ENCODE data around the gene CYYR1.

The CYYR1 gene

GRCh38 chr21:26506956-26507355 lies 66.1 kb downstream of the CYYR1 start:
- H3K36me3 ChIP-seq (ENCODE audit: control insufficient read depth in 2 of 2, insufficient read depth in 1 of 2, low read length in 2 of 2) = no peaks in the 10 kb centered on the region
- no peaks in the 10 kb centered on the region for H3K9me3 ChIP-seq (ENCODE audit: control insufficient read depth, insufficient read depth, low read depth, low read length)
- H3K4me3 ChIP-seq (ENCODE audit: low read depth, low read length) = no peak overlapping the region
- CTCF ChIA-PET = interaction anchor here (0.7 kb wide), 1 partner anchor 504 kb away, joined by 3 read pairs; no protein-coding TSS in a partner anchor
- no peak overlapping the region for H3K27ac ChIP-seq (ENCODE audit: extremely low read depth, low read depth, low read length)
- POLR2A ChIA-PET = no interaction called here
- H3K4me1 ChIP-seq (ENCODE audit: control insufficient read depth, insufficient read depth, low read length) = no peaks in the 10 kb centered on the region
- no peak for TF ChIP-seq ZNF610 (tag by site-specific recombination; IDR thresholded peaks at IDR 0.05; ENCODE audit: borderline replicate concordance)
- TF ChIP-seq, protein P1, sequence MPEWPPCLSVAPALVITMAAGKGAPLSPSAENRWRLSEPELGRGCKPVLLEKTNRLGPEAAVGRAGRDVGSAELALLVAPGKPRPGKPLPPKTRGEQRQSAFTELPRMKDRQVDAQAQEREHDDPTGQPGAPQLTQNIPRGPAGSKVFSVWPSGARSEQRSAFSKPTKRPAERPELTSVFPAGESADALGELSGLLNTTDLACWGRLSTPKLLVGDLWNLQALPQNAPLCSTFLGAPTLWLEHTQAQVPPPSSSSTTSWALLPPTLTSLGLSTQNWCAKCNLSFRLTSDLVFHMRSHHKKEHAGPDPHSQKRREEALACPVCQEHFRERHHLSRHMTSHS (tag by site-specific recombination; IDR thresholded peaks at IDR 0.05) = no peak
- no peak for TF ChIP-seq ZNF624 (tag by site-specific recombination; IDR thresholded peaks at IDR 0.05)
- no peak for TF ChIP-seq ZNF362 (tag by site-specific recombination; IDR thresholded peaks at IDR 0.05)
- TF ChIP-seq SALL2 (tag by site-specific recombination; IDR thresholded peaks at IDR 0.05; ENCODE audit: borderline replicate concordance) = no peak
- TF ChIP-seq, protein P2, sequence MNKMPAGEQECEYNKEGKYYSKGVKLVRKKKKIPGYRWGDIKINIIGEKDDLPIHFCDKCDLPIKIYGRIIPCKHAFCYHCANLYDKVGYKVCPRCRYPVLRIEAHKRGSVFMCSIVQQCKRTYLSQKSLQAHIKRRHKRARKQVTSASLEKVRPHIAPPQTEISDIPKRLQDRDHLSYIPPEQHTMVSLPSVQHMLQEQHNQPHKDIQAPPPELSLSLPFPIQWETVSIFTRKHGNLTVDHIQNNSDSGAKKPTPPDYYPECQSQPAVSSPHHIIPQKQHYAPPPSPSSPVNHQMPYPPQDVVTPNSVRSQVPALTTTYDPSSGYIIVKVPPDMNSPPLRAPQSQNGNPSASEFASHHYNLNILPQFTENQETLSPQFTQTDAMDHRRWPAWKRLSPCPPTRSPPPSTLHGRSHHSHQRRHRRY (tag by site-specific recombination; IDR thresholded peaks at IDR 0.05) = no peak
- TF ChIP-seq ZFP69B (tag by site-specific recombination; IDR thresholded peaks at IDR 0.05) = no peak
- TF ChIP-seq SP2 (tag by site-specific recombination; IDR thresholded peaks at IDR 0.05) = no peak
- TF ChIP-seq ZBTB20 (tag by site-specific recombination; IDR thresholded peaks at IDR 0.05) = no peak
- no peak for TF ChIP-seq ZNF777 (tag by site-specific recombination; IDR thresholded peaks at IDR 0.05; ENCODE audit: borderline replicate concordance)
- no peak for TF ChIP-seq SP7 (tag by site-specific recombination; IDR thresholded peaks at IDR 0.05)
- no peak for TF ChIP-seq ZSCAN23 (tag by site-specific recombination; IDR thresholded peaks at IDR 0.05)
- no peak for TF ChIP-seq ZBTB11 (tag by site-specific recombination; conservative IDR thresholded peaks at IDR 0.05; ENCODE audit: low read depth)
- TF ChIP-seq ZNF391 (tag by site-specific recombination; IDR thresholded peaks at IDR 0.05; ENCODE audit: borderline replicate concordance, low read depth) = no peak
- TF ChIP-seq ZSCAN30 (tag by site-specific recombination; IDR thresholded peaks at IDR 0.05) = no peak
- no peak for TF ChIP-seq ZNF266 (tag by site-specific recombination; IDR thresholded peaks at IDR 0.05; ENCODE audit: low read depth)
- no peak for TF ChIP-seq ZNF785 (tag by site-specific recombination; IDR thresholded peaks at IDR 0.05)

DNA sequence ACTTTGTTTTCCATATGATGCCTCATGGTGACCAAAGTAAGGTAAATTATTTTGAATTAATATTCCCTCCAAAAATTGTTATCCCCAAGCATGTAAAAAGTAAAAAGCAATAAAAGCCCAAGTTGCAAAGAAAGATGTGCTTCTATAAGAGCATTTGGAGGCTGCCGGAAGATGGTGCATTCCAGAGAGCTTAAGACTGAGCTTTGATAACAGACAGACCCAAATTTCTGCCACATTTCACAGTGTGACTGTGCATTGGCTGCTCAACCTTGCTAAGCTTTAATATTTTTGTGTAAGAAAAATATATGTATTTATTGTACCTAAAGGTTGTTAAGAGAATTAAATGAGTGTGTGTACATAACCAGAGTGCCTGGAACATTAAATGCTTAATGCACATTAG lies 67.9 kb downstream of the CYYR1 start:
- H3K4me1 ChIP-seq (ENCODE audit: control insufficient read depth, insufficient read depth, low read length) = no peaks in the 10 kb centered on the region

More for the DNA sequence above, 67.9 kb downstream of the CYYR1 start:
- no peaks in the 10 kb centered on the region for H3K9me3 ChIP-seq (ENCODE audit: control insufficient read depth, insufficient read depth, low read depth, low read length)
- H3K36me3 ChIP-seq (ENCODE audit: control insufficient read depth in 2 of 2, insufficient read depth in 1 of 2, low read length in 2 of 2) = no peaks in the 10 kb centered on the region
- no peak overlapping the region for H3K27ac ChIP-seq (ENCODE audit: extremely low read depth, low read depth, low read length)
- ChIA-PET CTCF (no interaction called here), POLR2A (no interaction called here)
- H3K4me3 ChIP-seq (ENCODE audit: low read depth, low read length) = no peak overlapping the region
- no peak for TF ChIP-seq SALL2 (tag by site-specific recombination; IDR thresholded peaks at IDR 0.05; ENCODE audit: borderline replicate concordance)
